Epithelial cell of proximal tubule (primary cell): ENCODE data around the gene MPO. TPM values are rescaled to one million over a fixed set of nuclear protein-coding genes. Genes with fewer than 3 reads are reported as not detected.

ENCODE experiments used
- DNase-seq: peaks from one replicate; pipeline ENCODE4 v3.0.0-alpha.2; 2011; ENCODE audit warnings: low read depth
- H3K4me3 ChIP-seq: 2 replicates; pipeline ENCODE4 v1.5.1; 2011; ENCODE audit warnings: low read depth, mild to moderate bottlenecking, low read length
- total RNA-seq: library from RNA; depleted of rRNA; stranded (reverse); fragments of >200 nt; gene quantifications from 2 replicates; pipeline ENCODE4 v1.2.3, GENCODE V29; 2015
- TF ChIP-seq, protein P1 (sequence below): conservative IDR thresholded peaks from 2 replicates; pipeline ENCODE4 v1.5.1; 2012; ENCODE audit warnings: low read depth, mild to moderate bottlenecking, low read length

Gene MPO
- total RNA-seq, 1 donor from 2014 or later: not detected

DNA sequence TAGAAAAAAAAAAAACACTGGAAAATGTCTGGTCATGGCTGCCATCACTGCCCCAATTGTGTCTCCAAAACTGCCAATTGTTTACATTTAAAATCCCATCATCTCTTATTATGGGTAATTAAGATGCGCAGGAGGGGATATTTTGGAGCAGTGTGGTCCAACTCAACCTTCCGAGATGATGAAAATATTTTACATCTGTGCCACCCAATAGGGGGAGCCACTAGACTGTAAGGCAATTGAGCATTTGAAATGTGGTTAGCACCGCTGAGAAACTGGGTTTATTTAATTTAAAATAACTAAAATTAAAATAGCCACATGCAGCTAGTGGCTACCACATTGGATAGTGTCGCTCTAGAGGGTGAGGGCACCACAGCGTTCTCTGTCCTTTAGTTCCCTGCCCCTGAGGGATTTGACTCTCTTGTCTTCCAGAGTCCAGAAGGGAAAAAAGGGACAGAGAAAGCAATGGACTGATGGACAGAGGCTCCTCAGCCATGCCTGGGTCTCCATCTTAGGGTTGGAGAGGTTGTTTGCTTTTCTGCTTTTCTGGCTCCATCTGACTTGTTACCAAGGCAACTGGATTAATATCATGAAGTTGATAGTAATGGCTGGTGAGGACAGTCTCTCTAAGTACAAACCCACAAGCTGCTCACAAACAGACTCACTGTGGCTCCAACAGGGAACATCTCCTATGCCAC is 3.5 kb downstream of the MPO start:
- DNase-seq: no peak

GRCh38 chr17:58276423-58276822 is 4.3 kb downstream of the MPO start:
- no peak for DNase-seq
- TF ChIP-seq, protein P1, sequence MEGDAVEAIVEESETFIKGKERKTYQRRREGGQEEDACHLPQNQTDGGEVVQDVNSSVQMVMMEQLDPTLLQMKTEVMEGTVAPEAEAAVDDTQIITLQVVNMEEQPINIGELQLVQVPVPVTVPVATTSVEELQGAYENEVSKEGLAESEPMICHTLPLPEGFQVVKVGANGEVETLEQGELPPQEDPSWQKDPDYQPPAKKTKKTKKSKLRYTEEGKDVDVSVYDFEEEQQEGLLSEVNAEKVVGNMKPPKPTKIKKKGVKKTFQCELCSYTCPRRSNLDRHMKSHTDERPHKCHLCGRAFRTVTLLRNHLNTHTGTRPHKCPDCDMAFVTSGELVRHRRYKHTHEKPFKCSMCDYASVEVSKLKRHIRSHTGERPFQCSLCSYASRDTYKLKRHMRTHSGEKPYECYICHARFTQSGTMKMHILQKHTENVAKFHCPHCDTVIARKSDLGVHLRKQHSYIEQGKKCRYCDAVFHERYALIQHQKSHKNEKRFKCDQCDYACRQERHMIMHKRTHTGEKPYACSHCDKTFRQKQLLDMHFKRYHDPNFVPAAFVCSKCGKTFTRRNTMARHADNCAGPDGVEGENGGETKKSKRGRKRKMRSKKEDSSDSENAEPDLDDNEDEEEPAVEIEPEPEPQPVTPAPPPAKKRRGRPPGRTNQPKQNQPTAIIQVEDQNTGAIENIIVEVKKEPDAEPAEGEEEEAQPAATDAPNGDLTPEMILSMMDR: no peak
- H3K4me3 ChIP-seq: no peak overlapping the region

More for the DNA sequence above, 3.5 kb downstream of the MPO start:
- TF ChIP-seq, protein P1: peak; percentile 60
- no peak overlapping the region for H3K4me3 ChIP-seq

- TF ChIP-seq, protein P1: no peak
Observed at GRCh38 chr17:58275417-58275816, 5.3 kb downstream of the MPO start.

DNA sequence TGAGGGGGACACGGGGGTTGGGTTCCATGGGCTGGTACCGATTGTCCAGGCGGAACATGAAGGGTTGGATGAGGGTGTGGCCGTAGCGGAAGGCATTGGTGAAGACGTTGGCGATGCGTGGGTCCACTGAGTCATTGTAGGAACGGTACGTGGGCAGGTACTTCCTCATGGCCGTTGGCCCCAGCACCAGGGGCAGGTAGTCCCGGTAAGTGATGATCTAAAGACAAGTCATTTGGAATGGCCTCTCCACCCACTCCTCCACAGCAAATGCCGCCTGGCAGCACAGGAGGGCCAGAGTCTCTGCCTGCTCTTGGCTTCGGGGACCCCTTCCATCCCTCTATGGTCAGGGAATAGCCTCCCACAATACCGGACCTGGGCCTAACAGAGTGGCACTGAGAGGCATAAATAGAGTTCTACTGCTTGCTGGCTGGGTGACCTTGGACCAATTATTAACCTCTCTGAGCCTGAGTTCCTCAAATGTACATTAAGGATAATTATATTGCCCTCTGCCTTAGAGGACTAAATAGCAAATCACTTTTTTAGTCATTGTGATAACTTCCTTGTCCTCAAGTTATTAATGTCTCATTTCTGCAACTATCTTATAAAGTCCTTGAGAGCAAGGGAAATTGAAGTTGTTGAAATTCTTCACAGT is 7.2 kb downstream of the MPO start:
- TF ChIP-seq, protein P1: no peak
- DNase-seq: no peak
- no peak overlapping the region for H3K4me3 ChIP-seq

More at GRCh38 chr17:58275417-58275816, 5.3 kb downstream of the MPO start:
- H3K4me3 ChIP-seq: no peak overlapping the region
- DNase-seq: no peak

GRCh38 chr17:58272367-58273280 is 8.1 kb downstream of the MPO start:
- no peak for DNase-seq
- TF ChIP-seq, protein P1: no peak
- H3K4me3 ChIP-seq: no peak overlapping the region

DNA sequence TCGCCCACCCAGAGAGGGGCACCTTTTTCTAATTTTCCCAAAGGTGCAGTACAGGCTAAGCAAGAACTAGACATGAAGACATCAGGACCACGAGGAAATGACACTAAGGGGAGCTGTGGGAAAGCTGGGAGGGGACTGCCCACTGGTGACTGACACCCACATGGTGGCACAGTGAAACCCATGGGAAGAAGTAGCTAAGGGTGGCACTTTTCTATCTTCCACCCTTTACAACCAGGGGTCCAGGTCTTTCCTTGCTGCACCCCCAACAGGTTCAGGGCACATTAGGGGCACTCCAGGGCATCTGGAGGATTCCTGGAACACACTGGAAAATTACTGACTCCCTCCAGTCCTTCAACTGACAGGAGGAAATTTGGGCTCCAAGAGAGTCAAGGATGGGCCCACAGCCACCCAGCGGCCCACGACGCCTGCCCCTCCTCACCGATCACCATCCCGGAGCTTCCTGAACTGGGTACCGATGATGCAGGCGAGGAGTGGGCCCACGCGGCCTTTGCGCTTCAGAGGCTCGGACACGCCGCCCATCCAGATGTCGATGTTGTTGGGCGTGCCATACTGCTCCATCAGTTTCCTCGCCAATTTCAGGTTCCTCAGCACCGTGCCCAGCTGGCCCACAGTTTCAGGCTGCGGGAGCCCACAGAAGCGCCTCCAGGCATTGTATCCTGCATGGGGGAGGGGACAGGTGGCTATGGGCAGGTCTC is 9.4 kb downstream of the MPO start:
- TF ChIP-seq, protein P1: no peak
- no peak overlapping the region for H3K4me3 ChIP-seq
- DNase-seq: no peak
